Measurements from ENCODE around the gene C1orf159. TPM values are rescaled to one million over a fixed set of nuclear protein-coding genes. Genes with fewer than 3 reads are reported as not detected.

C1orf159 gene
- total and polyA plus RNA-seq, 9 of the 15 experiments (the other 6 are each of a cell fraction or from before 2014, with no cell fraction given) = 0.28 to 54.9 (median 10.6) TPM

DNA sequence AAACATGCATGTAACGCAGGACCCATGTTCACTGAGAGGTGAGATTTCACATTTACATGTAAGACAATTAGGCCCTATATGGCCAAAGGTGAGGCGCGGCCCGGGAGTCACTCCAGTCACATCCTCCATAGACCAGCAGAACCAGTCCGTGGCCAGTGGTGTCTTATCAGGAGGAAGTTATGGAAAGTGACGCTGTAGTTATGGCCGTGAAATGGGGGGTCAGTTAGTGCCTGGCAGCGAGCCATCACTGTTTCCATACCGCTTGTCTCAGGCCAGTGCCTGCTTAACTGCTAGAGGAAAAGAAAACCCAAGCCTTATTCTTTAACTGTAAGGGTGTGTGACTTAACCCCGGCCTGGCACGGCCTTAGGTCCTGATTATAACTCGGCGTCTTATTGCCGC is 6.1 kb downstream of the C1orf159 start (continued):
- TF ChIP-seq, protein P1, sequence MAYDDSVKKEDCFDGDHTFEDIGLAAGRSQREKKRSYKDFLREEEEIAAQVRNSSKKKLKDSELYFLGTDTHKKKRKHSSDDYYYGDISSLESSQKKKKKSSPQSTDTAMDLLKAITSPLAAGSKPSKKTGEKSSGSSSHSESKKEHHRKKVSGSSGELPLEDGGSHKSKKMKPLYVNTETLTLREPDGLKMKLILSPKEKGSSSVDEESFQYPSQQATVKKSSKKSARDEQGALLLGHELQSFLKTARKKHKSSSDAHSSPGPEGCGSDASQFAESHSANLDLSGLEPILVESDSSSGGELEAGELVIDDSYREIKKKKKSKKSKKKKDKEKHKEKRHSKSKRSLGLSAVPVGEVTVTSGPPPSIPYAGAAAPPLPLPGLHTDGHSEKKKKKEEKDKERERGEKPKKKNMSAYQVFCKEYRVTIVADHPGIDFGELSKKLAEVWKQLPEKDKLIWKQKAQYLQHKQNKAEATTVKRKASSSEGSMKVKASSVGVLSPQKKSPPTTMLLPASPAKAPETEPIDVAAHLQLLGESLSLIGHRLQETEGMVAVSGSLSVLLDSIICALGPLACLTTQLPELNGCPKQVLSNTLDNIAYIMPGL (CRISPR knock-in tag; IDR thresholded peaks at IDR 0.05) = no peak
- TF ChIP-seq CTBP1 (IDR thresholded peaks at IDR 0.05; ENCODE audit: borderline replicate concordance) (peak; percentile 51; the same call in 1 of the 2 replicates), ZNF175 (CRISPR knock-in tag; IDR thresholded peaks at IDR 0.05; ENCODE audit: low read depth) (0 out of 2 replicates have a peak, but pooled peaks have one; percentile 51), NBN (IDR thresholded peaks at IDR 0.05; ENCODE audit: low read depth) (0 out of 2 replicates have a peak, but pooled peaks have one; percentile 29), ZNF347 (CRISPR knock-in tag; IDR thresholded peaks at IDR 0.05; ENCODE audit: low read depth) (no peak), PRMT5 (CRISPR knock-in tag; IDR thresholded peaks at IDR 0.05) (no peak)
- TF ChIP-seq, protein P2, sequence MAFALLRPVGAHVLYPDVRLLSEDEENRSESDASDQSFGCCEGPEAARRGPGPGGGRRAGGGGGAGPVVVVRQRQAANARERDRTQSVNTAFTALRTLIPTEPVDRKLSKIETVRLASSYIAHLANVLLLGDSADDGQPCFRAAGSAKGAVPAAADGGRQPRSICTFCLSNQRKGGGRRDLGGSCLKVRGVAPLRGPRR (CRISPR knock-in tag; IDR thresholded peaks at IDR 0.05) = no peak

DNA sequence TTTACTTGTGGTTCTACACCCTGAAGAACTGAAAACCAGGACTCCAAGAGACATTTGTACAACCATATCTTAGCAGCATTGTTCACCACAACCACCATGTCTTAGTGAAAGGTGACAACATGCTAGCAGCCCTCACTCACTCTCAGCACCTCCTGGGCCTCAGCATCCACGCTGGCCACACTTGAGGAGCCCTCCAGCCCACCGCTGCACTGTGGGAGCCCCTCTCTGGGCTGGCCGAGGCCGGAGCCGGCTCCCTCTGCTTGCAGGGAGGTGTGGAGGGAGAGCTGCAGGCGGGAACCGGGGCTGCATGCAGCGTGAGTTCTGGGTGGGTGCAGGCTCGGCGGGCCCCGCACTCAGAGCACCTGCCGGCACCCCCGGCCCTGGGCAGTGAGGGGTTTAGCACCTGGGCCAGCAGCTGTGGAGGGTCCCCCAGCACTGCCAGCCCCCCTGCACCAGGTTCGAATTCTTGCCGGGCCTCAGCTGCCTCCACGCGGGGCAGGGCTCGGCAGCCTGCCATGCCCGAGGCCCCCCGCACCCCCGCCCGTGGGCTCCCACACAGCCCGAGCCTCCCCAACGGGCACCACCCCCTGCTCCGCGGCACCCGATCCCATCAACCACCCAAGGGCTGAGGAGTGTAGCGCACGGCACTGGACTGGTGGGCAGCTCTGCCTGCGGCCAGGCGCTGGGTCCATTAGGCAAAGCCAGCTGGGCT is 9.2 kb downstream of the C1orf159 start:
- no peaks in the 10 kb centered on the region for H3K27me3 ChIP-seq (ENCODE audit: control insufficient read depth in 2 of 2, insufficient read depth in 2 of 2, low read length in 2 of 2)
- H3K9ac ChIP-seq (ENCODE audit: insufficient read depth in 1 of 2, low read depth in 2 of 2, low read length in 2 of 2) = no peak overlapping the region
- no peaks in the 10 kb centered on the region for H4K20me1 ChIP-seq (replicated peaks; ENCODE audit: control insufficient read depth, insufficient read depth, low read length)
- H3K9me3 ChIP-seq (replicated peaks; ENCODE audit: control insufficient read depth, insufficient read depth, low read depth, low read length) = peaks cover 10% of the 10 kb centered on the region
- H3K36me3 ChIP-seq (ENCODE audit: control insufficient read depth, insufficient read depth, low read length) = peaks cover 7% of the 10 kb centered on the region; the same call in 2 of the 3 replicates
- BruUV-seq (replicated peaks) = no TSS peak
- H3K4me2 ChIP-seq (ENCODE audit: insufficient read depth, low read length) = no peak overlapping the region
- H3K4me1 ChIP-seq (replicated peaks in 1 of 2; ENCODE audit: control insufficient read depth in 2 of 2, insufficient read depth in 2 of 2, low read length in 2 of 2) = peaks cover 14 to 29% of the 10 kb centered on the region in 2 experiments; a peak in 4 of 5 replicates
- intact Hi-C loops (cut with micrococcal nuclease) (no loop called here), in situ Hi-C loops (cut with MboI) (no loop called here)
- ChIA-PET POLR2A (no interaction called here), CTCF (ENCODE audit: low intra/inter-chr PET ratio) (no interaction called here)
- H3K79me2 ChIP-seq (ENCODE audit: control insufficient read depth, insufficient read depth, low read length) = peaks cover 67% of the 10 kb centered on the region
- H2AFZ ChIP-seq (ENCODE audit: low read depth, low read length) = no peak overlapping the region
- no peak overlapping the region for H3K27ac ChIP-seq (ENCODE audit: extremely low read depth, low read depth, low read length)
- no peak for DNase-seq (ENCODE audit: extremely low read depth in 1 of 4, low spot score in 3 of 4)
- H3K4me3 ChIP-seq = no peak overlapping the region
- WGBS (ENCODE audit: insufficient coverage, low coverage, missing lambda C conversion rate) = 97% methylated on average over 18 of the region's 31 CpGs
- no peaks in the 10 kb centered on the region for H3K9me1 ChIP-seq (ENCODE audit: control insufficient read depth, insufficient read depth, low read length)
- no peak for FAIRE-seq
- ATAC-seq = no peak
- no peak for TF ChIP-seq CREB1 (IDR thresholded peaks at IDR 0.05)
- TF ChIP-seq CREB1 (CRISPR knock-in tag; IDR thresholded peaks at IDR 0.05) = no peak
- TF ChIP-seq EGR1 (conservative IDR thresholded peaks at IDR 0.05) = no peak
- TF ChIP-seq CBX1 (IDR thresholded peaks at IDR 0.05; ENCODE audit: low read depth) = peak; percentile 82; the same call in 1 of the 2 replicates
- no peak for TF ChIP-seq NCOA1 (IDR thresholded peaks at IDR 0.05; ENCODE audit: low read depth)
- no peak for TF ChIP-seq RAD21 (CRISPR knock-in tag; conservative IDR thresholded peaks at IDR 0.05 in 1 of 2, IDR thresholded peaks at IDR 0.05 in 1 of 2)
- peak; percentile 83; the same call in 1 of the 2 replicates for TF ChIP-seq TRIM28 (IDR thresholded peaks at IDR 0.05)
- TF ChIP-seq KLF13 (tag; IDR thresholded peaks at IDR 0.05; ENCODE audit: borderline replicate concordance, low read depth) = no peak
- TF ChIP-seq ZNF695 (CRISPR knock-in tag; IDR thresholded peaks at IDR 0.05) = no peak
- TF ChIP-seq TGIF2 (CRISPR knock-in tag; IDR thresholded peaks at IDR 0.05) = peak; percentile 44; the same call in 1 of the 2 replicates
- peak; percentile 98 for TF ChIP-seq HLTF (IDR thresholded peaks at IDR 0.05)
- TF ChIP-seq CBX3 (IDR thresholded peaks at IDR 0.05; ENCODE audit: borderline replicate concordance in 1 of 2, low read length in 2 of 2) = 0 out of 3 replicates have a peak, but pooled peaks of 1 of the 2 experiments have one; percentile 30
- TF ChIP-seq KLF6 (CRISPR knock-in tag; IDR thresholded peaks at IDR 0.05; ENCODE audit: borderline replicate concordance) = 0 out of 2 replicates have a peak, but pooled peaks have one; percentile 7
- peak; percentile 84; the same call in 1 of the 2 replicates for TF ChIP-seq CBX5 (IDR thresholded peaks at IDR 0.05; ENCODE audit: borderline replicate concordance, low read depth)
